HG02588 (cell line): ENCODE data around the gene DDX49.
A peak's percentile ranks its signal among the peaks of the same experiment; 100 is the strongest.

Experiments
- ATAC-seq: cut with Tn5 transposase; IDR thresholded peaks from one replicate; pipeline ENCODE4 v1.9.1; 2021; ENCODE audit warnings: mild to moderate bottlenecking, moderate library complexity; ENCODE audit not compliant: unreplicated experiment

DDX49 gene, protein sequence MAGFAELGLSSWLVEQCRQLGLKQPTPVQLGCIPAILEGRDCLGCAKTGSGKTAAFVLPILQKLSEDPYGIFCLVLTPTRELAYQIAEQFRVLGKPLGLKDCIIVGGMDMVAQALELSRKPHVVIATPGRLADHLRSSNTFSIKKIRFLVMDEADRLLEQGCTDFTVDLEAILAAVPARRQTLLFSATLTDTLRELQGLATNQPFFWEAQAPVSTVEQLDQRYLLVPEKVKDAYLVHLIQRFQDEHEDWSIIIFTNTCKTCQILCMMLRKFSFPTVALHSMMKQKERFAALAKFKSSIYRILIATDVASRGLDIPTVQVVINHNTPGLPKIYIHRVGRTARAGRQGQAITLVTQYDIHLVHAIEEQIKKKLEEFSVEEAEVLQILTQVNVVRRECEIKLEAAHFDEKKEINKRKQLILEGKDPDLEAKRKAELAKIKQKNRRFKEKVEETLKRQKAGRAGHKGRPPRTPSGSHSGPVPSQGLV

DNA sequence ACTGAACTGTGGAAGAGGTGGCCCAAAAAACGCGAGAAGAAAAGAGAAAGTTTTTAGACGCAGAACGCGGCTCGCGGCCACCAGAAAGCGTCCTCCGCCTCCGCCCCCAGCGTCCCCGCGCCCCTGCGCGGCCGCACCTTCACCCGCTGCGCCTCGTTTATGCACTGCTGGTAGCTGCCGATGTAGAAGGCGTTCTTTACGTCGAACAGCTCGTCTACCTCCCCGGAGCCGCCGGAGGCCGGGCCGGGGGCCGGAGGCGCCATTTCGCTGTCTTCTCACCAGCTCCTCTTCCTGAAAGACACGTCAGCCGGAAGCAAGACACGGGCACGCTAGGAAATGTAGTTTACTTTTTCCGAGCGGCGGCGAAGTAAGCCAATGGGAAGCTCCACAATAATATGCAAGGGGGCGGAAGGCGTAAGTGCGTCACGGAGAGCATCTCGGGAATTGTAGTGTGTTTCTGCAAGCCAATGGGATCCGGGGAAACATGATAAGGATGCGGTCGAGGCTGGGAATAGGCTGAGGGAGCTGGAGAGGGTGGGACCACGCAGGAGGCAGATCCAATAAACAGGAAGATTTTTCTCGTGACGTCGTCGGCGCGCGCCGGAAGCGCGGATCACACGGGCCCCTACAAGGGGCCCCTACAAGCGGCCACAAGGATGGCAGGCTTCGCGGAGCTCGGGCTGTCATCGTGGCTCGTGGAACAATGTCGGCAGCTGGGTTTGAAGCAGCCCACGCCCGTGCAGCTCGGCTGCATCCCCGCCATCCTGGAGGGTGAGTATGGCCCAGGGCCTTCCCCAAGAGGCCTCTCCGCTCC lies at the start of gene DDX49, which contains the start of gene COPE:
Gene DDX49, plus strand, starts transcription at position 630 of the 814 bp plus-strand sequence. Its CDS starts 27 bp downstream, at position 657.
Gene COPE, minus strand, starts transcription at position 302 of the 814 bp plus-strand sequence. Its CDS starts 39 bp downstream, at position 263.
- ATAC-seq: peak; percentile 88

DNA sequence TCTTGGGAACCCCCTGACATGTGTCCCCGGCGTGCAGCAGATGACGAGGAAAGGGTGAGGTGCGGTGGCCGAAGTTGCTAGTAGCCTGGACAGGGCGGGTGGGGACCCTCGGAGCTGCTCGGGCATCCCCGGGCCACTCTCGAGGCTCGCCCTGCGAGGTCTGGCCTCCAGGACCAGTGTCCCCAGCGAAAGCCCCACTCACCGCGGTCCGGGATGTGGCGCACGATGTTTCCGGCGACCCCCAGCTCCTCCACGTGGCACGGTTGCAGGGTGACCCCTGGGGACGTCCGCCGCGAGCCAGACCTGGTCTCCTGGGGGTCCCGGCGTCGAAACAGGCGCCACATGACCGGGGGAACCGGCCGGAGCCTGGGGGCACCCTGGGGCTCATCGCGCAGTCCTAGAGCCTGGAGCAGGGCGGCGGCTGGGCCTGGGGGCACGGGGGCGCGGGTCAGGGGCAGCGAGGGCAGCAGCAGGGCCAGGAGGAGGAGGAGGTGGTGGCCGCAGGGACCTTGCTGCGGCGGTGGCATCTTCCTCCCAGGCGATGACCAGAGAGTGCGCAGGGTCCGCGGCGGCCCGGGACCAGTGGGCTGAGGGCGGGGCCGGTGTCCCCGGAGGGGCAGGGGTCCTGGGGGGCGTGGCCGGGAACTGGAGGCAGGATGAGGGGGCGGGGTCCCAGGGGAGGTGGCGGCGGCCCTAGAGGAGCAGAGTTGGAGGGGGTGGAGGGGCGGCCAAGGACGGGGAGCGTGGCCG lies 49.6 kb upstream of the DDX49 start:
- ATAC-seq: no peak

DNA sequence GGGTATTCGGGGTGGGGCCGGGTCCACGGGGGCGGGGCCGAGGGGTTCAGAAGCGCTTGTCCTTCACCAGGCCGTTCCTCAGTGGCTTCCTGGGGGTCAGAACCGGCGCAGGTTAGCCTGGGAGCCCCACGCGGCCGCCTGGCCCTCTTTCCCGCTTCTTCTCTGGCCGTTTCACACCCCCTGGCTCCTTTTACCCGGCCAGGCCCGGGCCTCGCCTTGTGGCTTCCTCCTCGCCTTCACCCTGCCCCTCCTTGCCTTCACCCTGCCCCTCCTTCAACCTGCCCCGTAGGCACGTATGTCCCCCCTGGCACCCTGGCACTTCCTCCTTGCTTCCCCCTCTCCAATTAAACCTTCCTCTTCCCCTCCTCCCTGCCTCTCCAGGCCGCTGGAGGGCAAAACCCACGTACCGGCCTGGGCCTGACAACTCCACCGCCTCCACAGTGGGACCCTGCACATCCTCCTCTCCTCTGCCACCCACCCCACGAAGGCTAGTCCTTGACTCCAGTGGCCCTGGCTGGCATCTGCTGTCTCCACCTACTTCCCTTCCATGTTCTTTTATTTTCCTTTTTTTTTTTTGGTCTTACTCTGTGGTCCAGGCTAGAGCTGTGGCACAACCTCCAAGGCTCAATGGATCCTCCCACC lies 48.9 kb upstream of the DDX49 start:
- ATAC-seq: no peak

DNA sequence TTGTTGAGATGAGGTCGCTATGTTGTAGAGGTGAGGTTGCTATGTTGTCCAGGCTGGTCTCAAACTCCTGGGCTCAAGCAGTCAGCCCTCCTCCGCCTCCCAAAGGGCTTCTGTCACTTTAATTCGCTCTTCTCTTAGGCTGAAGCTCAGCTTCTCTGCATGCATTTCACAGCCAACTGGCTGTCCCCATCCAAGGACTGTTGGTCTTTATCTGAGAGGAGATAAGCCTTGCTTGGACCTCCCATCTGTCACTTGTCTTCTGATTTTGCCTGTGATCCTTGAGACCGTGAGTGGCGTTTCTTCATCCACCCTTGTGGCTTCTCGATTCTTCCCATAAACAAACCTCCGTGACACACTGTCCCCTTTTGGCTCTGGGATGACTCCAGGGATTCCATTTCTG lies 48.0 kb upstream of the DDX49 start:
- ATAC-seq: no peak

DNA sequence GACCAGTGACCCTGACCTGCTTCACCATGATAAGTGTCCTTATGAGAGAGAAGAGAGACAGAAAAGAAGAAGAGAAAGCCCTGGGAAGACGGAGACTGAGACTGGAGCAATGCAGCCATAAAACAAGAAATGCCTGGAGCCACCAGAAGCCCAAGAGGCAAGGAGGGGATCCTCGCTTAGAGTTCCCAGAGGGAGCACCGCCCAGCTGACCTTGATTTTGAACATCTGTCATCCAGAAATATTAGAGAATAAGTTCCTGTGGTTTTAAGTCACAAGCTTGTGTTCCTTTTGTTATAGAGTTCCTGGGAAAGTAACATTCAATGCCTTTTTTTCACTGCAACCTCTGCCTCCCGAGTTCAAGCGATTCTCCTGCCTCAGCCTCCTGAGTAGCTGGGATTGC lies 43.8 kb upstream of the DDX49 start:
- ATAC-seq: no peak

DNA sequence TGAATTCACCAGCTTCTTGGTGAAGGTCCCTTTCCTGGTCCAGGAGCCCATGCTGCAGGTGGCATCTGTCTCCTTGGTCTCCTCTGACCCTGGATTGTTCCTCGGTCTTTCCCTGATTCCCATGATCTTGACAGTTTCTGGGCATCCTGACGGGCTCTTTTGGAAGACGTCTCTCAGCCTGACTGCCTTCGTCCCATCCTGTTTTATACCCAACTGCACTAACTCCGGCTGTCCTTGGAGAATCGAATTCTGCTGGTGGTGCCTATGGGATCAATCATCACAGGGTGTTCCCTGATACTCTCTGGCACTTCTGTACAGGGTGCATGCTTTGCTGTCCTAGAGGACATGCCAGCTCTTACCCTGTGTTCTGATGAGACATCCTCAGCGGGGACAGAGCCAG lies 42.6 kb upstream of the DDX49 start:
- ATAC-seq: no peak

DNA sequence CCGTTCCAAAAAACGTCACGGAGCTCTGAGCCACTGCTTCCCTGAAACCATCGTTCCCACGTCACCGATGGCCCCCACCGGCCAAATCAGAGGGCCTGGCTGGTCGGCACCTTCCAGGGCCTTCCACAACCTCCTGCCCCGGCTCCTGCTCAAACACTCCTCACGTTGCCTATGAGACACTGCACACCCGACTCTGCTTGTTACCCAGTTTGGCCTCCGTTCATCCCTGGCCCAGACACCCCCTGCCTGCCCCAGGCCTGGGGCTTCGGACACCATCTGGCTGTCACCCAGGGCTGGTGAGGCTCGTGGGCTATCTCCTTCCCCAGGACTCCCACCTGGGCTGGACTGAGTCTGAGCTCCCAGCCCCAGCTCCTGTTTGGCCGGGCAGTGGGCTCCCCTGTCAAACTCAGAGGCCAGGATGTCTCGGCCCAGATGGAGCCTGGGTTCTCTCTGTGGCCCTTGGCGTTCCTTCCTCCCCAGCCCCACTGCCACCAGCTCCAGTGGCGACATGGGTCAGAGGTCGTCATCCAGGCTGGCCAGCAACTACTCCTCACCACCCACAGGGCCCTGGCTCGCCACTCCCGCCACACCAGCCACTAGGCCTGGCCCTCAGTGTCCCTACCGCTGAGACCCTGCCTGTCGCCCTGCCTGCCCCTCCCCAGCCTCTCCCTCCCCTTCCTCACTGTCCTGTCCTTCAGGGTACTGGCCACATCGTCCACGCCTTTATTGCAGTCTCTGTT lies 41.3 kb upstream of the DDX49 start:
- no peak for ATAC-seq

DNA sequence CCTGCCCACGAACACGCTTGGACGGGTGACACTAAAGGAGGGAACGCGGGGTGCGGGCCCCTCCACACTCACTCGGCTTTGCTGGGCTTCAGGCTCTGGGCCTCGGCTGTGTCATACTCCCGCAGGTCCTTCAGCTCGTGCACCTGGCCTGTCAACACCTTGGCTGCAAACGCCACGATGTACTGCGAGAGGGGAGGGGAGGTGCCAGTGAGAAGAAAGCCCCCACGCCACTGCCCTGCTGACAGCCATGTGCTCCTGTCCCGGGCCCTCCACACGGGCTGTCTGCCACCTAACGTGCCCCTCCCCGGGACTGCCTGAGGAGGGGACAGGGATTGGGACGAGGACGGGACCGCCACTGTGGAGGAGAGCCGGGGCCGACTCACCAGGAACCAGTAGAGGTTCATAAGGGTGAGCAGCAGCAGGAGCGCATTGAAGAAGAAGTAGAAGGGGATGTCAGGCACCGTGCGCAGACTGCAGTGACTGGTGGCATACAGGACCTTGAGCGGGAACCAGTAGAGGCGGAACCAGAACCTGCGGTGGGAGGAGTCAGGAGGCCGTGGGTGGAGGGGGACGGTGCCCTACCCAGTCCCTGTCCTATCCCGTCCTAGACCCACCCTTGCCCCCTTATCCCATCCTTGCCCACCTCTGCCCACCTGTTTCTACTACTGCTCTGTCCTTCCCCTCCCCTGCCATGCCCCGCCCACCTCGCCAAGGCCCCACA lies 40.5 kb upstream of the DDX49 start:
- no peak for ATAC-seq

DNA sequence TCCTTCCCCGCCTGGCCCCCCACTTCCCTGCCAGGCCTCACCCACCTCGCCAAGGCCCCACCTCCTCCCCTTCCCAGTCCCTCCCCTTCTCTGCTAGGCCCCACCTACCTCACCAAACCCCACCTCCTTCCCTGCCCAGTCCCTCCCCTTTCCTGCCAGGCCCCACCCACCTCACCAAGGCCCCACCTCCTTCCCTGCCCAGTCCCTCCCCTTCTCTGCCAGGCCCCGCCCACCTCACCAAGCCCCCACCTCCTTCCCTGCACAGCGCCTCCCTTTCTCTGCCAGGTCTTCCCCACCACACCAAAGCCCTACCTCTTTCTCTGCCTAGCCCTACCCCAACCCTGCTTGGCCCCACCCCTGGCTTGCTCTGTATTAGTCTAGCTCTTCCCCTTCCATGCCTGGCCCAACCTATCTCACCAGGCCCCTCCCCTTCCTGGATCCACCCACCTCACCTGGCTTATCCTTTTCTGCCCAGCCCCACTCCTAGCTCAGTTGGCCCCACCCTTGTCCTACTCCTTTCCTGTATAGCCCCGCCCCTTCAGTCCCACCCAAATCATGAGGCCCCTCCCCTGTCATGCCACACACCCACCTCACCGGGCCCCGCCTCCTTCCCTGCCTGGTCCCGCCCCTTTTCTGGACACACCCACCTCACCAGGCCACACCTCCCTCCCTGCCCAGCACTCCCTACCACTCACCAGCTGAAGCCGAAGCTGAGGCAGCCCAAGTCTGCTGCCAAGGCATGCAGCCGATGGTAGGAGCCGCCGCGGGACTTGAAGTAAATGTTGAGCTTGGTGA lies 39.7 kb upstream of the DDX49 start:
- ATAC-seq: no peak

DNA sequence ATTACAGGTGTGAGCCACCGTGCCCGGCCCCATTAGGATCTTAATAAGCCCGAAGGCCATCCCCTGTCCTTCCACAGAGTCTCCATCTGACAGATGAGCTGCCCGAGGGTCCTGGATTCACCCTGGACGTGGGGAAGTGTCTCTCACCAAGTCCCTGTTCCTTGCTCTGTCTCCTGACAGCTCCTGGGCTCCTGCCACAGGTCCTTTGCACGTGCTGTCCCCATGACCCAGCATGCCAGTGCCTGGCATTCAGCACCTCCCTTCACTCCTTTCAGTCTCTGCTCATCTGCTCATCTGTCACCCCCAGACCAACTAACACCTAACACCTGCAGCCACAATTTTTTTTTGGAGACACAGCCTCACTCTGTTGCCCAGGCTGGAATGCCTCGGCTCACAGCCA lies 38.0 kb upstream of the DDX49 start:
- ATAC-seq: no peak

DNA sequence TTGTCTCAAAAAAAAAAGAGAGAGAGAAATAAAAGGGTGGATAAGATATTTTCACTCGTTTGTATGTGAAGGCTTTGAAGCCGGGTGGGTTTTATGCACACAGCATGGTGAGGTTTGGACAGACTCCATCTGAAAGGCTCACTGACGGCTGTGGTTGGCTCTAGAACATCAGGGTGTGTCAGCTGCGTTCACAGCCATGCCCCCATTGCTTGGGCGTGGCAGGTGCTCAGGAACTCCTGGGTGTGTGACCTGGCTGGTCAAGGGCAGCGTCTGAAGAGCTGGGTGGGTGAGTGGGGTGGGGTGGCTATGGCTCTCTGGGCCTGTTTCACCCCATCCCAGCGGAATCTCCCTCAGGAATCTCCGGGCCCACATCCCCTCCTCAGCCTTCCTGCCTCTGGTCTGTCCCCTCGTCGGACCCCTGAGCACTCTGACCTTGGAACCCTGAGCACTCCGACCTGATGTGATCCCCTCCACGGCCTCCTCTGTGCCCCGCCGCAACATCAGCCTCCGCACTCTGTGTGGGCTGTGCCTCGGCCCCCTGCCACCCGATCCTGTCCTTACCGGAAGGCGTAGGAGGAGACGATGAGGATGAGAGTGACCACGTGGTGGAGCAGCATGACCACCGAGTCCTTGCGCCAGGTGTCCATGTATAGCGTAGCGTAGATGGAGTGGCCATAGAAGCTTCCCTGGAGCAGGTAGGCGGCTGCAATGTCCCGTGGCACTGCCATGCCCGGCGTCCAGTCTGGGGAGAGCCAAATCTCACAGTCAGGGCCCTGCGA lies 35.8 kb upstream of the DDX49 start:
- no peak for ATAC-seq

DNA sequence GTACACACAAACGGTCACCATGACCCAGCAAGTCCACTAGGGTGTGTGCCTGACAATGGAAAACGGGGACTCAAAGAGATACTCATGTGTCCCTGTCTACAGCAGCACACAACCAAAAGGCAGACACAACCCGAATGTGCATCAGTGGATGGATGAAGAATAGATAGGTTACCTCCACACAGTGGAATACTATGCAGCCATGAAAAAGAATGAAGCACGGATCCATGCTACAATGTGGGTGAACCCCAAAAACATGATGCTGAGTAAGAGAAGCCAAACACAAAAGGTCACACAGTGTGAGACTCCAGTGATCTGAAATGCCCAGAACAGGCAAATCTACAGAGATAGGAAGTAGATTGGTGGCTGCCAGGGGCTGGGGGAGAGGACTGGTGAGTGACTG lies 32.5 kb upstream of the DDX49 start:
- no peak for ATAC-seq

DNA sequence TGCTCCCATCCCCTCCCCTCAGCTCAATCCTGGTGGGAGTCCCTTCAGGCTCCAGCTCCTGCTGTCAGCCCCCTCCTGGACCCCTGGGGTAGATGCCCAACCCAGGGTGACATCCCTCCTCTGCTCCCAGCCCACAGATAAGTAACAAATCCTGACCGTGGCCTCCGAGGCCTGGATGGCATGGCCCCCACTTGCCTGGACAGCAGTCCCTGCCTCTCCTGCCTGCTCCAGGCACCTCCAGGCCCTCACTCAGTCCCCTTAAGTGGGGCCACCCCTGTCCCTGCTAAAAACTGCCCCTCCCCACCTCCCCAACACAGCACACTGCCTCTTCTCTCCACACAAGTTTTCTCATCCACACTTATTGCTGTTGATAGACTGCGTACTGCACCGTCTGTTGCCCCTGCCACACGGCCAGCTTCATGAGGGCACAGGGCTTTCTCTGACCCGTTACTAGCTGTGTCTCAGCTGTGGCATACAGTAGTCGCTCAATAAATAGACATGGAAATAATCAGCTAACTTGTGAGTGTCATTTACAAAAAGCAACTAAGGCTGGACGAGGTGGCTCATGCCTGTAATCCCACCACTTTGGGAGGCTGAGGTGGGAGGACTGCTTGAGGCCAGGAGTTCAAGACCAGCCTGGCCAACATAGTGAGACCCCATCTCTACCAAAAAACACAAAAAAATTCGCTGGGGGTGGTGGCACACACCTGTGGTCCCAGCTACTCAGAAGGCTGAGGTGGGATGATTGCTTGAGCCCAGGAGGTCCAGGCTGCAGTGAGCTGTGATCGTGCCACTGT lies 29.4 kb upstream of the DDX49 start:
- ATAC-seq: no peak

DNA sequence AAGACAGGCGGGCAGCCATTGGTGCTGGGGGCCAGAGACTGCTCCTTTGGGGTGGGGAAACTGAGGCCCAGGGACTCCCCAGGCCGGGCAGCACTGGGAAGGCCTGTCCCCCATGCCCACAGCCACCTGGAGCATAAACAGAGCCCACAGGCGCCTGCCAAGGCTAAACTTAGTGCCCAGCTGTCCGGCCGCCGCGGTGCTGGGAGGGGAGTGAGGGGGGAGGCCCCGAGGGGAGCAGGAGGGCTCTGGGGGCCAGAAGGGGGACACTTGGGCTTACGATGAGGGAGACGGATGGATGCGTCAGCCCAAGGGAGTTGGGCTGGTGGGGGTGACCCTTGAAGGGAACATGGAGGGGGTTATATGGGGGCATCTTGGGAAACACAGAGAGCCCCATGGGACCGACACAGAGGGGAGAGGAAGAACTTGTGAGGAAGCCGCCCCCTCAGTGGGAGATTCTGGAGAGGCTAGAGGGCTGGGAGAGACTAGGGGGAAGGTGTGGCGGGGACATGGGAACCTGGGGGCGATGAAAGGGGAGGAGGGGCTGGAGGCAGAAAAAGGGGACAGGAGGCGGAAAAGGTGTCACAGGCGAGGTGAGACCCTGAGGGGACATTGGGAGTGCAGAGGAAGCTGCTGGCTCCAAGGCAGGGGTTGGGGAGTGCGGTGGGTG lies 25.8 kb upstream of the DDX49 start:
- ATAC-seq: no peak

DNA sequence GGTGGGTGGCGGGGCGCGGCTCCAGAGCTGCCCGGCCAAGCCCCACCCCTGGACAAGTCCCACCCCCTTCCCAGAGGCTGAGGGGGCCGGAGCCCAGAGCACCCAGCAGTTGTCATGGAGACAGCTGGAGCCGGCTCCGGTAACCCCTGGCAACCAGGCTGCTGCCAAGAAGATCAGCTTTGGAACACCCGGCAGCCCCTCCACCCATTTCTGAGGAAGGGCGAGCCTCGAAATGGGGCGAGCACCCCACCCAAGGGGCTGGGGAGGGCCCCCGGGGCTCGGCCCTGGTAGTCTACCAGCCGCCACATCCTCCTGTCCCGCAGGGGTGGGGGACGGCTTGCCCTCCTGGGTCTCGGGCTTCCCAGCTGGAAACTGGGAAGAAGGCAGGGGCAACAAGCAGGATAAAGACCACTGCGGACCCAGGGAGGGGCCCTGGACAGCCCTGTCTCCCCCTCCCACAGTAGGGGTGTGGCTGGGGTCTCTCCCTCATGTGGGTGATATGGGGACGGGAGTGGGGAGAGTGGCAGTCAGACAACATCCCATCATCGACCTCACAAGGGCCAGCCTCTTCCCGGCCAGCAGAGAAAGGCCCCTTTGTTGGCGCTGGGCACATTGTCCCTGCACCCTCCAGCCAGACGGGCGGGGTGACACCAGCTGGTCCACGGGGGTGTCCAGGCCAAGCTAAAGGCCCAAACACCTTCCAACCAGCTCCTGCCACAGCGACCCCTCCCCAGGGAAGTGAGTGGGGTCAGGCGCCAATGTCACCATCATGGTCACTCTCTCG lies 25.1 kb upstream of the DDX49 start:
- no peak for ATAC-seq
